Limb (tissue), 2 donors: ENCODE data around the gene MINK1.

Experiments used
- DNase-seq, 2 donors: peaks; one replicate each; pipeline ENCODE4 v3.0.0-alpha.2; 2016; ENCODE audit errors: extremely low spot score in 2 of 2

The MINK1 gene

DNA sequence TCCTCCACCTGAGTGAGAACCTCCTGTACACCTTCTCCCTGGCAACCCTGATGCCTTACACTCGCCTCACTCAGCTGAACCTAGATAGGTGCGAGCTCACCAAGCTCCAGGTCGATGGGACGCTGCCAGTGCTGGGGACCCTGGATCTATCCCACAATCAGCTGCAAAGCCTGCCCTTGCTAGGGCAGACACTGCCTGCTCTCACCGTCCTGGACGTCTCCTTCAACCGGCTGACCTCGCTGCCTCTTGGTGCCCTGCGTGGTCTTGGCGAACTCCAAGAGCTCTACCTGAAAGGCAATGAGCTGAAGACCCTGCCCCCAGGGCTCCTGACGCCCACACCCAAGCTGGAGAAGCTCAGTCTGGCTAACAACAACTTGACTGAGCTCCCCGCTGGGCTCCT lies 99.6 kb downstream of the MINK1 start:
- no peak for DNase-seq

DNA sequence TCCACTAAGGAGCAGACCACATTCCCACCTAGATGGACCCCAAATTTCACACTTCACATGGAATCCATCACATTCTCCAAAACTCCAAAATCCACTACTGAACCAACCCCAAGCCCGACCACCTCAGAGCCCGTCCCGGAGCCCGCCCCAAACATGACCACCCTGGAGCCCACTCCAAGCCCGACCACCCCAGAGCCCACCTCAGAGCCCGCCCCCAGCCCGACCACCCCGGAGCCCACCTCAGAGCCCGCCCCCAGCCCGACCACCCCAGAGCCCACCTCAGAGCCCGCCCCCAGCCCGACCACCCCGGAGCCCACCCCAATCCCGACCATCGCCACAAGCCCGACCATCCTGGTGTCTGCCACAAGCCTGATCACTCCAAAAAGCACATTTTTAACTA lies 100.5 kb downstream of the MINK1 start:
- DNase-seq = no peak

DNA sequence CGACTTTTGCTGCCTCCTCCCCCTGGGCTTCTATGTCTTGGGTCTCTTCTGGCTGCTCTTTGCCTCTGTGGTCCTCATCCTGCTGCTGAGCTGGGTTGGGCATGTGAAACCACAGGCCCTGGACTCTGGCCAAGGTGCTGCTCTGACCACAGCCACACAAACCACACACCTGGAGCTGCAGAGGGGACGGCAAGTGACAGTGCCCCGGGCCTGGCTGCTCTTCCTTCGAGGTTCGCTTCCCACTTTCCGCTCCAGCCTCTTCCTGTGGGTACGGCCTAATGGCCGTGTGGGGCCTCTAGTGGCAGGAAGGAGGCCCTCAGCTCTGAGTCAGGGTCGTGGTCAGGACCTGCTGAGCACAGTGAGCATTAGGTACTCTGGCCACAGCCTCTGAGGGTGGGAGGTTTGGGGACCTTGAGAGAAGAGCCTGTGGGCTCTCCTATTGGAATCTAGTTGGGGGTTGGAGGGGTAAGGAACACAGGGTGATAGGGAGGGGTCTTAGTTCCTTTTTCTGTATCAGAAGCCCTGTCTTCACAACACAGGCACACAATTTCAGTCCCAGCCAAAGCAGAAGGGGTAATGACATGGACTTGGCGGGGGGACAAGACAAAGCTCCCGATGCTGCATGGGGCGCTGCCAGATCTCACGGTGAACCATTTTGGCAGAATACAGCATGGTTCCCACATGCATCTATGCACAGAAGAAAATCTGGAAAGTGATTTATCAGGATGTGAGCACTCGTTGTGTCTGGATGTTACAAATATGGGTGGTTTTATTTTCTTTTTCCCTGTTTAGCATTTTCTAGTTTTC lies 101.2 kb downstream of the MINK1 start:
- DNase-seq = no peak

DNA sequence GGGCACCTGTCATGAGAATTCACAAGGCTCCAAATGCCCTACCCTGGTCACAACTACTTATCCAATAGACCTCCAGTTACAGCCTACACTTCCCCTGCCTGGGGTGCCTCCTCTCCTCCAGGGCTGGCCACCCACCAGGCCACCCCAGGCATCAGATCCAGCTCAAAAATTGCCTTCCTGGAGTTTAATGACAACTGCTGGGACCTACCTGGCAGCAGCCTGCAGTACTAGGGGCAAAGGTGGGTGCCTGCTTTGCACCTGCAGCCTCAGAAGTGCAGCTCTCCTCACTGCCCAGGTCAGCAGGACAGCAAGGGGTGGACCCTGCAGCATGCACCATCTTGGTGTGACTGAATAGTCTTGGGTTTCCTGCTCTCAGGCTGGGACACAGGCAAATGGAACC lies 102.5 kb downstream of the MINK1 start:
- no peak for DNase-seq

DNA sequence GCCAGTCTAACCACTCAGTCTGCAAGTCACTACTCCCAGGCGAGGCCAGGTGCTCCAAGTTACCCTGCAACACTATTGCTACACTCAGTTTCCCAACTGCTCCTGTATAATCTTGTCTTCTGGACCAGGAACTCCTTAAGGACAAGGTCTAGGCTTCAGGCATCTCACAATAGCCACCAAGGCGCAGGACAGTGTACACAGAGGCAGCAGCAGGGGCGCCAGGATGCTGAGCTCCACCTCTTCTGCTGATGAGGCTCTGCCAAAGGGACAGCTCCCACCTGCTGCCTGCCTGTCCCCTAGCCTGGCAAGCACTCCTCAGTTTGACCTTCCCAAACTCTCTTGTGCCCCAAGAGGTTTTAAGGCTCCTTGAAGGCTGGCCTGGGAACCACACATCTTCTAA lies 103.3 kb downstream of the MINK1 start:
- DNase-seq = no peak

DNA sequence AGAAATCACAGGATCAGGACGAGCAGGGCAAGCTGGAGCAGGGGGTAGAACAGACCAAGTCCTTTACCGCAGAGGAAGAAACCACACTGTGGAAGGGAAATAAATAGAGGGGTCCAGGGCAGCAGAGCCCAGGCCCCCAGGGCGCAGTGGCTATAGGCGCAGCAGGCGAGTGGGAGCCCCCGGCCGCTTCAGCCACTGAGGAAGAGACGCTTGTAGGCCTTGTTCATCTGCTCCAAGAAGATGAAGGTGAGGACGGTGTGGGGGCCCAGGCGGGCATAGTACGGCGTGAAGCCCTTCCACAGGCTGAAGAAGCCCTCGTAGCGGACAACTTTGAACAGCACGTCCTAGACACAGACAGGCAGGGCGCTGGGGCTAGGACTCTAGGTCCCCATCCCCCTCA lies 104.4 kb downstream of the MINK1 start:
- no peak for DNase-seq

DNA sequence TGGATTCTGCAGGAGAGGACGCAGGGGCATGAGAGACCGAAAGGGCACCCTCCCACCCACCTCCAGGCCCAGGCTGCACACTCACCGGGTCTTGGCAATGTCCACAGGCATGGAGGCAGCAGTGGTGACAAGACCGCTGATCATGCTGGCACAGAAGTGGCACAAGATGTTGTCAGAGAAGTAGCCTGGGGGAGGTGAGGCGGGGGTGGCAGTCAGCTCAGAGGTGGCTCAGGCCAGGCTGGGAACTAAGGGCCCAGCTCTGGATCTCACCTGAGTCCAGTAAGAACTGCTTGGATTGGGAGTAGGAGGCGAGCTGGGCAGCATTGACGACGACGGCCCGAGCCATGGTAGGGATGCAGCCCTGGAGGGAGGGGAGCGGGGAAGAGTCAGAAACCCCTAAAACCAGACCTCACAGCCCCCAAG lies 104.9 kb downstream of the MINK1 start:
- DNase-seq = no peak

DNA sequence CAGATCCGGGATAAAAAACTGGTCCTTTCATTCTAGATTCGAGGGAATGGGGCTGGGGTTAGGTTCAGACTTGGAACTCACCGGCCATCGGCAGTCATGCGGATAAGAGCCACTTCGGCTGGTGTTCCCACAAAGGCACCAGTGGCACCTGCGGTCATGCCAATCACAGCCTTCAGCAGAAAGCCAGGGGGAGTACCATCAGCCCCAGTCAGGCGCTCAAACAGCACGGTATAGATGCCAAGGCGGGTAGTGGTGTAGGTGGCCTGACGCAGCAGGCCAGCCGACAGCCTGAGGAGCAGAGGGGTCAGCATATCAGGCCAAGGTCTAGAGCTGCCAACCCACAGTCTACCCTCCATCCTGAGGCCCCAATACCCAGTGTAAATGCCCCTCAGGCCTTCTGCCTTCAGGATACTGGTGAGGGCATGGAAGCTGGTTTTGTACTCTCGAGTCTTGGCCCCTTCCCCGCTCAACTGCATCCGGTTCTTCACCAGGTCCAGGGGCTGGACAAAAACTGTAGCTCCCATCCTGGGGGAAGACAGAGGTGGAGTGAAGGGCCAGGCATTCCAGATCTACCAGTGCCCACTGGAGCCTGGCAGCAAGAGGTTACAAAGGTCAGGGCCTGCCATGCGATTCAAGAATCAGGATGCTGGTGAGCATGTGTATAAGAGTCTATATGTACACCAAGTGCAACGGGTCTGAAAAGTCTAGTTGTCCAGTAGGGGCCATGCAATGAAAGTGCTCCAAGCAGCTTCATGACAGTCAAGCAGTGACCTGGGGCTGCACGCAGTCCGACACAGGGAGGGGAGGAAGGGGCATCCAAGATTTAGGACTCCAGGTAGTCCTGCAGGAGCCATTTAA lies 105.8 kb downstream of the MINK1 start:
- DNase-seq = no peak

DNA sequence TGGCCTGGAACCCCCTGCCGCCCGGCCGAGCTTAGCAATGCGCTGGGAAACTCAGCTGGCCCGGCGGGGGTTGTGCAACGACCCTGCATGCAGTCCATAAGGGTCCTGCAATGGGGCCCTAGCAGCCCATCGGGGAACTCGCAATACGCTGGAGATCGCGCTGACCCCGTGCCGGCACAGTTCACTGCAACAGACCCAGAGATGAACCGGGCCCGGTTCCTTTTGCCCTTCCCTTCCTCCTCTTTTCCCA lies 106.3 kb downstream of the MINK1 start:
- DNase-seq = no peak

DNA sequence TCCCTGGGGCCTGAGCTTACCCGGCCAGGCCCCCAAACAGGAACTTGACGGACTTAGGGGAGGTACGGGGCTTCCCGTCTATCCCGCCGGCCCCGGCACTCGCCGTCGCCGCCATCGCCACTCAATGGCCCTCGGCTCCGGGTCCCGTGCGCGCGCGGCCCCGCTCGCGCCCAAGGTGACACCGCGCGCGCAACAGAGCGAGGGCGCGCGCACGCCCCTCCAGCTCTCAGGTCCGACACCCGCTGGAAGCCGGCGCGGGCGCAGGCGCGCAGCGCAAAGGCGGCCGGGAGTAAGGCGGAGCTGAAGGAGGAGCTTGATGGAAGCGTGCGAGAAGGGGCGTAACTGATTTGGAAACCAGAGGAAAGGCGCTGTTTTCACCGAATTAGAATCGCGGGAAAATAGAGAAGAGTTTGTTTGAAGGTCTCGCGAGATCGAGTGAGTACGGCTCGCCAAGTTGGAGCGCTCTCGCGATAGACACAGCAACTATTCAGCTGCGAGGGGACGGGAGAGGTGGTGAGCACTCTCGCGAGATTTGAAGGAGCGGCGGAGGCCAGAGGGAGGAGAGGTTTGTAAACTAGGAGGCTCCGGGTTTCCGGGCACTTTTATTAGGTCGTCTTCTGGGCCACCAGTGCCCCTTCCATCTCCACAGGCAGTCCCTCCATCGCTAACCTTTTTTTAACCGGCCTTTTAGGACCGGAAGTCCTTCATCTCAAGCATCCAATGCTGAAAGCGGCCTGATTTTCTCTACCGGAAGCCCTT lies 106.8 kb downstream of the MINK1 start, which contains the start of the genes RNF167 and SLC25A11:
RNF167 (plus strand) TSS at position 473 of the 759 bp plus-strand sequence. CDS start 642 bp downstream, outside the sequence.
SLC25A11 (minus strand) TSS at position 251 of the 759 bp plus-strand sequence; CDS start at position 115, 136 bp downstream.
- DNase-seq = peak; percentile 95 to 100

DNA sequence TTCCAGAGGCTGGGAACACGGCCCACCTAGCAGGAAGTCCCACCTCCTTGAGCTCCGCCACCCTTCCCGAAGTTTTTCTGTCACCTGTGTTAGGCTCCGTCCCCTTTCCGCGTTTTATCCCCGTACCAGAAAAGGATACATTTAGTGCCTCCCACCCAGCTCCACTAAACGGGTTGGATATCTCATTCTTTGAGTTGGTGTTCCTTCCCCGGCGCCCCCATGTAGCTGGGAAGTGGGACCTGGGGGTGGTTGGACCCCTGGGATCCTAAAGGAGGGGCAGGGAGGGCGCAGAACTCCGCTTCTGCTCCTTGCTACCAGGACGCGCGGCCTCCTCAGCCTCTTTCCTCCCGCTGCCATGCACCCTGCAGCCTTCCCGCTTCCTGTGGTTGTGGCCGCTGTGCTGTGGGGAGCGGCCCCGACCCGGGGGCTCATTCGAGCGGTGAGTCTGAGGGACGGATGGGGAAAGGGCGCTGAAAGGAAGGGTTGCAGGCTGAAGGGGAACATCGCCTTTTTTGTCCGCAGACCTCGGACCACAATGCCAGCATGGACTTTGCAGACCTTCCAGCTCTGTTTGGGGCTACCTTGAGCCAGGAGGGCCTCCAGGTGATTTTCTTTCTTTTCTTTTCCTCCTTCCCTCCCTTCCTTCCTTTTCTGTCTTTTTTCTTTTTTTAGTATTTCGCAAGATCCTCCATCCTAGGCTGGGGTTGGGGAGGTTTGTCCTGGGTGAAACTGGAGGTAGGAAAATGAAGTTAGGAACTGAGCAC lies 107.6 kb downstream of the MINK1 start:
- no peak for DNase-seq

DNA sequence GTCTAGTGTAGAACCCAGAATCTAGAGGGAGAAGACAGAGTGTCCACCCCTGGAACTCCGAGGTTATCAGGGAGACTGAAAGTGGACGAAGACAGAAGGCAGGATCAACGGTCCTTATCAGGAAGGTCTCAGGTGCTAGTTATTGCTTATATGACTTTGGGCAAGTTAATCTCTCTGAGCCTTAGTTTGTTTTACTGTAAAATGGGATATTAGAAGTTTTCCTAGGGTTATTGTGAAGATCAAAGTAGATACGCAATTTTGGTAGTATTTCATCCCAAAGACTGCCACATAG lies 108.1 kb downstream of the MINK1 start:
- DNase-seq = no peak

DNA sequence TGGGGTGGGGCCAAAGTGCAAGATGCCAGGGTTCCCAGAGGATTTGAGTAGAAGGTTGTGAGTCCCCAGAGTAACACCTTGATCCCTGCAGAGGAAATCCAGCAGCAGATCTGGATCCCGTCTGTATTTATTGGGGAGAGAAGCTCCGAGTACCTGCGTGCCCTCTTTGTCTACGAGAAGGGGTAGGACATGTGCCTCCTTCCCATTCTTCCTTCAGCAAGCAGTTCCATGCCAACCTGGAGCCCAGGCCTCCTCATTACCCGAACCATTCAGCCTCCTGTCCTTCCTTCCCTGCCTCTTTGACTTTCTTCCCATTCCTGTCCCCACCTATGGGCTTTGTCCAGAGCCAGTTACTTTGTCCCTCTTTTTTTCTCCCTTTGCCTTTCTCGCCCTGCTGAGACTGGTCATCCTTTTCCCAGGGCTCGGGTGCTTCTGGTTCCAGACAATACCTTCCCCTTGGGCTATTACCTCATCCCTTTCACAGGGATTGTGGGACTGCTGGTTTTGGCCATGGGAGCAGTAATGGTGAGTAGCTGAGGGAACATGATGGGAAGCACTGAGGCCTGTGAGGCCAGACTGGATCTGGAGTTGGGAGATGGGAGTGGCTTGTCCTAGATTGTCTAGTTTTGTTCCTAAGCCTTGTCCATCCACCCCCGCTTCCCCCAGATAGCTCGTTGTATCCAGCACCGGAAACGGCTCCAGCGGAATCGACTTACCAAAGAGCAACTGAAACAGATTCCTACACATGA lies 109.8 kb downstream of the MINK1 start:
- no peak for DNase-seq

DNA sequence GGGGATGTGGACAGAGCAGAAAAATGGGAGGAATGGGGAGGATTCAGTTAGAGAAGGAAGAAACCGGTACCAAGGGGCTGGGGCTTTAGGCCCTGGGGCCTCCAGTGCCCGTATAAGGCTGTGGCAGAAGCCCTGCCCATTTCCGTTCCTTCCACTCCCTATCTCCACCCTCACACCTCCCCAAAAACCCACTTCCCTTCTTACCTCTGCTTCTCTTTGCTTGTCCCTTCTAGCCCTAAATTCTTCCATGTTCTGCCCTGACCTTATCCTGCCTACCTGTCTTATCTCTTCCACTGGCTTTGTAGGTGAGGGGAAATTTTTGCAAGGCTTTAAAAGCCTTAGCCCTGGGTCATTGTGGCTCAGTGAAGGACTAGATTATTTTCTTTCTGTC lies 111.0 kb downstream of the MINK1 start:
- no peak for DNase-seq

DNA sequence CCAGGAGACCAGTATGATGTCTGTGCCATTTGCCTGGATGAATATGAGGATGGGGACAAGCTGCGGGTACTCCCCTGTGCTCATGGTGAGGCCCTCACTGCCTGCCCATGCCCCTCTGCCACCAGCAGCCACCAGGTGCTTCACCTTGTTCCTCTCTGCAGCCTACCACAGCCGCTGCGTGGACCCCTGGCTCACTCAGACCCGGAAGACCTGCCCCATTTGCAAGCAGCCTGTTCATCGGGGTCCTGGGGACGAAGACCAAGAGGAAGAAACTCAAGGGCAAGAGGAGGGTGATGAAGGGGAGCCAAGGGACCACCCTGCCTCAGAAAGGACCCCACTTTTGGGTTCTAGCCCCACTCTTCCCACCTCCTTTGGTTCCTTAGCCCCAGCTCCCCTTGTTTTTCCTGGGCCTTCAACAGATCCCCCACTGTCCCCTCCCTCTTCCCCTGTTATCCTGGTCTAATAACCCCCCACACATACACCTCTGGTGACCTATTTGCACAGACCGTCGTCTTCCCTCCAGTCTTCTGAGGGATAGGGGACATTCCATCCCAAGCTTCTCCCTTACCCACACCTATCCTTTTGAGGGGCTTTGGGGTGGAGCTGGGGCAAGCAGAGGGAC lies 111.5 kb downstream of the MINK1 start:
- DNase-seq = no peak

DNA sequence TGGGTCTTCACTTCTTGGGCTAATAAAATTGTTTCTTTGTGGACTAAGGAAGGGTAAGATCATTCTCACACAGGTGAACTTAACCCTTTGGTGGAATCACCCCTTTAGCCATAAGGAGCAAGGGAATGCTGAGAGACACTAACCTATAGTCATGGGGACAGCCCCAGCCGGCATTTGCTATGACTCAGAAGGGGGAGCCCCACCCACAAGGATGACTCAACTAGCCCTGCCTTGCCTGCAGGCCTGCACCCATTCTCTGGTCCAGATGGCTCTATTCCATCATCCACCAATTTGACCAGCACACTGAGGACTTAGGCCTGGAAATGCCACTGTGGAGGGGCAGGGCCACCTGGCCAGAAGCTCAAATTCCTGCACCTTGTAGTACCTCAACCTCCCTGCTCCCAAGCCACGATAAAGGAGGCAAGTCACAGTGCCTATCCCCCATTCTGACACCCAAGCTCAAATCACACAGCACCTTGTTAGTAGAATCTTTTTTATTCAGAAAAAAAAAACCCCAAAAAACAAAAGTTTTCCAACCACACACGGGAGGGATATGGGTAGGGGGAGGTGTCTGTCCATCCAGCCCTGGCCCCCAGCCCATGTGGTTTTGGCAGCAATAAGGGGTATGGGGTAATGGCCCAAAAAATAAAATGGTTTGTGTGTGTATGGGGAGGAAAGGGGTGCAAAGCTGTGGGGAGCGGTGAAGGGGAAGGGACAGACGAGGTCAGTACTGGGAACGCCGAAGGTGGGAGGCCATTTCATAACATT lies 112.2 kb downstream of the MINK1 start:
- no peak for DNase-seq

DNA sequence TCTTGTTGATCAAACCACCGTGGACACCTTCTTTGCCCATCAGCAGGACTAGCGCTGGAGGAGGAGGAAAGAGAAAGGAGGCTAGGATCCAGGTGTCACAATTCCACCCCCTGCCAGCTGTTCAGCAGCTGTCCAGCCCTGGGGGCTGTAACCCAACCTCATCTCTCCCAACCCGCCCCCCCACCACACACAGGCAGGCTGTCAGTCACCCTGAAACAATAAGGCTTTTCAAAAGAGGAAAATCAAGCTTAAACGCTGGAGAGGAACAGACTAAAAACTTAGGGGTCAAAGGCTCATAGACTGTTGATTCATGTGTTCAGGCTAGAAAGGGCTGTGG lies 112.8 kb downstream of the MINK1 start:
- no peak for DNase-seq

DNA sequence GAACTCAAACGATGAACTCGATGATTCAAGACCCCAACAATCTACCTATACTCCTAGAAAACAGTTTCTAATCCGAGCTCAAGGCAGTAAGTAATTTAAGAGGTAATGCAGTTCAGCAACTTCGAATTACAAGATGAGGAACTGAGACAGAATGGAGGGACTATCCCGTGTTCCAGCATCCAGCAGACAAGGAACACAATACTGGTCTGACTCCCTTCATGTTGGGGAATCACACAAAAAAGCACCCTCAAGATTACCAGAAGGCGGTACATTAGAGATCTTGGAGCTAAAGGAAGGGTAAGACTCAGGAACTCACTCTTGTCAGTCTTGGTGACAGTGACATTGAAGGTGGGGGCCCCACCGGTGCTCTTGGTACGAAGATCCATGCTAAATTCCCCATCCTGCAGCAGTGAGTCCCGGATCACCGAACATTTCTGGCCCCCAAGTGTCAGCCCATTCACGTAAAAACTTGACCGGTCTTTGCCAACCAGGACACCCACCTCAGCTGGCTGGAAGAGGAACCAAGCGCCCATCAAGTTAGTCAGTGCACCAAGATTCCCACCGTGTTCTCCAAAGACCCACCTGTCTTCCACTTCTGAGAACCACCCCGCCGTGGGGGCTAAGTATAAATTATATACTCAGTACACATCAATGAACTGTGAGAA lies 113.3 kb downstream of the MINK1 start:
- no peak for DNase-seq

DNA sequence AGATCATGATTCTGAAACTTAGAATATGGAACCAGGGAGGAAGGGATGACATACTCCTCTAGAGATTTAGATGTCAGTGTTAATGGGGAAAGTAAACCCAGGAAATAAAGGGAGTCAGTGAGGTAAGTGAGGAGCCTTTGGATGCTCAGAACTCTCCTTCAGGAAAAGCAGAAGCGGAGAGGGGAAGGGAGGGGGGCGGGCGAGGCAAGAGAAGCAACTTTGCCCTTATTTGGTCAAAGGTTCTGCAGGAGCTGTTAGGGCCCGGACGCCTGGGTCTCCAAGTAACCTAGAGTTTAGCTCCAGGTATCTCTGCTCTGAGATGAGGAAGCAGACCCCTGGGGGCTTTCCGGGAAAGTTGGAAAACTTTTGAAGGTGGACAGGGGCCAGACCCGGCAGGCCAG lies 113.9 kb downstream of the MINK1 start:
- DNase-seq = no peak
